Right renal cortex interstitium (tissue), 3 donors: ENCODE data around the gene CSRNP3. TPM values are rescaled to one million over a fixed set of nuclear protein-coding genes. Genes with fewer than 3 reads are reported as not detected.

Experiments
- DNase-seq, 3 donors: peaks; one replicate each; pipeline ENCODE4 v3.0.0-alpha.2; 2013; ENCODE audit warnings: low read depth in 3 of 3, low spot score in 2 of 3
- polyA plus RNA-seq, 3 donors: library from polyadenylated mRNA; unstranded; fragments of 120-200 nt; gene quantifications; one replicate each; pipeline ENCODE4 v1.2.1, GENCODE V29; 2013; ENCODE audit not compliant: insufficient read length in 3 of 3

CSRNP3 gene
- polyA plus RNA-seq, 3 donors = 9.7 to 11.8 (median 11.0) TPM

DNA sequence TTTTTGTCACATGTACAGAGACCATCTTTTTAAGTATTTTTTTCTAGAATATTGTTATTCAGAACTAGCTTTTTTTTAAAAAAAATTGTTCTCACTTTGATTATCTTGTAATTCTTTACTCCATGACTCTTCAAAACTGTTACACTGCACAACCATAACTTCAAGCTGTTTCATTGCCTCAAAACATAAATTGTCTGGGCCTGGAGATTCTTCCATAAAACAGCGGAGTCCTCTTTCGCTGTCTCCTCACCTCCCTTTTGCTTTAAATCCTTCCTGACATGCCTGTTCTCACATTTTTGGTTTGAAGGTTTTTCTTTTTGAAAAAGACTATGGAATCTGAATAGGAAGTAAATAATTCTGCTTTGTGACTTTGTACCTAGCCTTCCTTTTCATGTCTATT, 197.9 kb downstream of the CSRNP3 start:
- DNase-seq = no peak

DNA sequence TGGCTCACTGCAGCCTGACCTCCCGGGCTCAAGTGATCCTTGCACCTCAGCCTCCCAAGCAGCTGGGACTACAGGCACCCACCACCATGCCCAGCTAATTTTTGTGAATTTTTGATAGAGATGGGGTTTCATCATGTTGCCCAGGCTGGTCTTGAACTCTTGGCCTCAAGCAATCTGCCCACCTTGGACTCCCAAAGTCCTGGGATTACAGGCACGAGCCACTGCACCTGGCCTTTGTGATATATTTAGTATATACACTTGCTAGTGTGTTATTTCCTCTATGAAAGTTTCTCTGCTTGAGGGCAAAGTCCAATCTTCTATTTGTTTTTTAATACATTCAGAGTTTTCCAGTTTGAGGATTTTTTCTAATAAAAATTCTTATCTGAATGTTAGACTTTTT, 205.3 kb downstream of the CSRNP3 start:
- no peak for DNase-seq

DNA sequence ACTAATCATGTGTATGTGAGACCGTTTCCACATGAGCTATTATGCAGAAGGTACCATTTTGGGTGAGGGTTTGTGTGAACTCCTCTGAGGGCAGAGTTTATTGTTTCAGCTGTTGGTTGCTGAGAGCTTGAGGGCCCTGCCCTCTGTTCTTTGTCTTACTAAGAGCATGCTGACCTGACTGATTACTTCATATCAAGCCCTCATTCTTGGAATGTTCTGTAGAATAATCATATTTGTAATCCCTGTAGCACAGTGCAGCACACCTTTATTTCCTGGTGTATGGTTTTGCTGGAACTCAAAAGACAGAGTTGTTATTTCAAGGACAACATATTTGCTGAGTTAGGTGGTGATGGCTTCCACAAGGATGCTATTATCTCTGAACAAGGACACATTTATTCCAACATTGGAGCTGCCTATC, 206.1 kb downstream of the CSRNP3 start:
- no peak for DNase-seq

DNA sequence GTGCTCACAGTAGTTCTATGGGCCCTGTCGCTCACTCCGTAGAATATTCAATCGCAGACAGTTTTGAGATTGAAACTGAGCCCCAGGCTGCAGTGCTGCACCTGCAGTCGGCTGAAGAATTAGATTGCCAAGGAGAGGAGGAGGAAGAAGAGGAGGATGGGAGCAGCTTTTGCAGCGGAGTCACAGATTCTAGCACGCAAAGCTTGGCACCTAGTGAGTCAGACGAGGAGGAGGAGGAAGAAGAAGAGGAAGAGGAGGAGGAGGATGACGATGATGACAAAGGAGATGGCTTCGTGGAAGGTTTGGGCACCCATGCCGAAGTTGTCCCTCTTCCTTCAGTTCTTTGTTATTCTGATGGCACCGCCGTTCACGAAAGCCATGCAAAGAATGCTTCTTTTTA, 209.4 kb downstream of the CSRNP3 start:
- no peak for DNase-seq

DNA sequence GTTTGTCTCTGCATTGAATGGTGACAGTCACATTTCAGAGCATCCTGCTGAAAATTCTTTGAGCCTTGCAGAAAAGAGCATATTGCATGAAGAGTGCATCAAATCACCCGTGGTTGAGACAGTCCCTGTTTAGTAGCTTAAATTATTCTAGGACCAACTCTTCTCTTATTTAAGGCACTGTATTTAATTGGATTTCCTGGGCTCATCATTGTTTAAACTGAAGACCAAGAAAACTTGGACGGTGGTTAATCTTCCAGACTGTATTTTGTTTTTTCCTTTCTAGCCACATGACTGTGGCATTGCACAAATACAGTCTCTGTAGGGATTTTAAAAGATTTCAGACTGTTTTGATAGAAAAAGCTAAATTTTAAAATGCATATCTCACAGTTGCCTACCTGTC, 210.1 kb downstream of the CSRNP3 start:
- DNase-seq = no peak

DNA sequence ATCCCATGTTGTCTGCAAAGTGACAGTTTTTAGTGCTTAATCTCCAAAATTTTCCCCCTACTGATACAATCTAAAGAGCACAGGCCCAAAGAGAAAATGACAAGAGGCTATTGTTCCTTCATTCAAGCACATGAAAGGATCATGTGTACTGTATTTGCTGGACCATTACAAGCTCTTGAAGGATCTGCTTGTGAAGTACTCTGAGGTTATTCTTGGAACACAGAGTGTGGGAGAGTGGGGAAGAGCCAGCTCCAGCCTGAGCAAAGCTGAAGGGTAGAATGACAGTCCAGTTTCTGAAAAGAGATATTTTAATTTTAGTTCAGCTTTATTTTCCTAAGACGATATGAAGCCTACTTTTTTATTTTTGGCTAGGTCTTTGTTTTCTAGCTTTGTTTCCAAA, 212.3 kb downstream of the CSRNP3 start:
- no peak for DNase-seq

DNA sequence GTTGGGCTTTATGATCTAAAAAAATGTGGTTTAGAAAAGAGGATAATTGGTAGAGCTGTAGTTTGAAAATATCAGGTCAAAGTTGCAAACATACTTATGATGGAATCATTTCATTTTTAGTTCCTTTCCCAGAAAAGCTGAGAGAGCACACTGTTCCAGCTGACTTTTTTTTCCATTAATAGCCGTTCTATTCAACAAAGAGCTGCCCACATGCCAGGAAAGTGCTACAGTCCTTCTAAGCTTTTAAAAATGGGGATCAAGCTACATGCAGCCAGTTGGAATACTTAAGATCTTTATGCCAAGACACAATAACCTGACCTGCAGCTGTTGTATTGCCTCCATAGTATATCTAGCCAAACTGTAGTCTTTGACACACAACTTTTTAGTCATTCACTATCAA, 213.0 kb downstream of the CSRNP3 start:
- DNase-seq = no peak

DNA sequence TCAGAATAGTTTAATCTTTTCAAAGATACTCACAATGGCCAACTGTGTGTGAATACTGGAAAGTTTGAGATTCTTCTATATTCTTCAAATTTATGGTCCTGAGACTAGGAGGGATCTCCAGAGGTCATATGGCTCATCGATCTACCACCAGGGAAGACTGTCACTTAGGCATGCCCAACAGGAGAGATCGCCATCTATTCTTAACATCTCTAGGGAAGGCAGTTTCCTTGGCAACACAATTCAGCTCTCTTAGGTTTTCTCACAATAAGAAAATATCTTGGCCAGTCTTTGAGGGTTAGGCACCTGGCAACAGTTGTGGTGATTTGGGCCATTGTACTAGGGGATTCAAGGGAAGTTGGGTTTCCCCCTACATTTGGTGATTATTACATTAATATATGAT, 217.3 kb downstream of the CSRNP3 start:
- no peak for DNase-seq

DNA sequence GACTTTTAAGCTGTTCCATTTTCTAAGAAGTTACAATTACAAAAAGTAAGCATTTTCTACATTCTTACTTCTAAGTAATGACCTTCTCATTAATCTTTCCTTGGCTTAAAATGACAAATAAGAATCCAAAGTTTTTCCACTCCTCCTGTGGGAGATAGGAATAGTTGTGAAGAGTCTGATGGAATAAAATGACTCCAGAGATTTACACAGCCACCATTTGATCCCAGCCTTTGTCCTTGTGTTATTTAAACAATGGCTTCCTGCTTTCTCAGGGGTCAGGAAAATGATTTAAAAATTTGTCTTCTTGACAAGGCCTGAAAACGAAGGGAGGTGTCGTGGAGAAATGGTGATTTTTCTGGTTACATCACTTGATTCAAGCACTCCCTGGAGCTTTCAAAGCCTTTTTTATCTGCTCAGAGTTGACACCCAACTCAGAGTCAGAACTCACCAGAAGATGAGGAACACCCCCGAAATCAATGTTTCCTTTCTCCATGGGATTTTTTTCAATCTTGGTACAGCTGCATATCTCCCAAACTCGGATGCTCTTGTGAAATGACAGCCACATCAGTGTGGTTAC, 218.0 kb downstream of the CSRNP3 start:
- DNase-seq = no peak

DNA sequence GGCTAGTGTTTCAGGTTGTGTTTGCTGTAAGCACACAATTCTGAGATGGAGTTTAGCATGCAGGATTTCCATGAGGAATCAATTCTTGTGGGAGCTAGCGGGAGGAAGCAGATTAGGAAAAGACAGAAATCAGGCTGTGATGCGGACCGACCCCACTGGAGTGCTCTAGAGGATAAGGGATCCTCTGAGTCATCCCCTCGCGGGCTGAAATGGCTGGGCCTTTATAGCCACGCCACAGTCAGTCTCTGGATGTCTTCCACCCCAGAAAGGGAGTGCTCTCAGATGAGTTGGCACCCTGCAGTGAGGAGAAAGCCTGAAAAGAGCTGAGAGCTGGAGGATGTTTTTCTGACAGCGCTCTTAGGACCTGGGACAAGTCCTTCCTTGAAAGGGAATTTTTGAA, 222.1 kb downstream of the CSRNP3 start:
- no peak for DNase-seq

DNA sequence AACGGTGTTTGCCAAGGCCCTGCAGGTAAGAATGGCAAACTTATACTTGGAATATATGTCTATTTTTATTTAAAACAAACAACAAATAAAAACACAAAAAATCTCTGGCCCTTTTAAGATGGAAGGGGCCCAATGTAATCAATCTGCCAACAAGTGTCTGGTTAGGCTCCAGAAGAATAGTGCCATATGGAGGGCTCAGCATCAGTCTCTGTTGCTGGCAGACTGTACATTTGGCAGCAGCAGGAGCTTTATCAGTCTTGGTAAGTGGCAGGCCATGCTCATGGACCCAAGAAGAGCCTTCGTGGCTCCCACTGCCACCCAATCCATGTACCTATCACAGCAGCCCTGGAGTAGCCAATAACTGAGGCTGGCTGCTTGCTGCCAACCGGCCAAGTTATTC, 223.4 kb downstream of the CSRNP3 start:
- DNase-seq = no peak

DNA sequence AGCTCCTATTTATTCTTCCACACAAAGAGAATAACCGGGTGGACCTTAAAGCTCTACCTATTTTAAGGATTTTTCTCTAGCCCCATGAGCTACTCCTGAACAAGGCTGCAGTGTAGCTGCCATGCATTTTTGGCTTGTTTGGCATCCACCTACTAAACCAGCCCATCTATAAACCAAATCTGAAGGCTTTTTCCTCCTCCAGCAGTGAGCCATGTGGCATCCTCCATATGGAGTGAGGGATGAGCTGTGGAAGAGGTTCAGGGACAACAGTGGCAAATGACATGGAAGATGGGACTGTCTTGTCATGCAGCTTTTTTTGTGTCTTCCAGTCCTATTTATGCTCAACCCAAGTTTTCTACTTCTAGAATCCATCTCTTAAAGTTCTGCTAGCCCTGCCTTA, 224.3 kb downstream of the CSRNP3 start:
- DNase-seq = no peak

DNA sequence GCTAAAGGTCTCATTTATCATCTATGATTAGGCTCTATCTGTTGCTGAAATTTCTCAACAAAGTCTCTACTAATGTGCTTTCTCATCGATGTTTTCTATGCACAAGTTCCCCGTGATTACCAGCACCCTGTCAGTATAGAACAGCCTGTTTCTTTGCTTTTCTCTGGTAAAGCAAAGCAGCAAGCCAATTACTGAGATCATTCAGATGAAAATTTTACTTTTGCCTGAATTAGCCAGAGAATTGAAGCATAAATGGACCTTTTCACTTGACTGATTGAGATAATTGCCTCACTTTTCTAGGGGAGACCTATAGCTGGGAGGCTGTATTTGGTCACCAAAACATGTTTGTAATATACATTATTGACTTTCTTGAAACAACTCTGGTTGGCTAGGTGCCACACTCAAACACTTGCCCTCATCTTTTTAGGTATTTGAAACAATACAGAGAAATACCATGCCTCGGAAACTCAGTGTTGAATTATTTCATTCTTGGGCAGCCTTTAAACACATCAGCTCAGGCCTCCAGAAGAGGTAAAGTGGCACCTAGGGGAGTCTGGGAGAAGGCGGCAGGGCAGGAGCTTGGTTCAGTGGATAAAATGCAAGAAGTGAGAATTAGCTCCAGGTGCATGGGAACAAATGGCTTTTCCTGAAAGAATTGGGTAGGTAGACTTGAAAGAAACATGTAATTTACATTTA, 228.4 kb downstream of the CSRNP3 start:
- DNase-seq = no peak

DNA sequence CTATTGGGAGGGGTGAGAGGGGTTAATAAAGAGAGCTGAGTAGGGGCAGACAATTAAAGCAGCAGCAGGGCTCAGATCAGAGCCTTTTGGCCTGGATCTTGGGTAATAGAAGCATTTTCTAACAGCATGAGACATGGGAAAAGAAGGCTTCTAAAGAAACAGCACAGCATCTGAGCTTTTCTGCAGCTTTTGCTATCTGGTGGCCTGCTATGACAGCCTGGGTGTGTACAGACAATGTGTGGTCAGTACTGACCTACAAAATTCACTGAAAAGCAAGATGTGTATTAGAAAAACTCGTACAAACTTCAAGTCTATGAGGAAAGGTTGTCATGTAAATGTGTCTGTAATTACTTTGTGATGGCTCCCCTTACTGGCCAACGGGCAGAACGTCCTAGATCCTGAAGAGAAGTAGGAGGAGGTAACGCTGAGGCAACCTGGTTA, 229.0 kb downstream of the CSRNP3 start:
- DNase-seq = peak; percentile 27 to 36 (median 32)

DNA sequence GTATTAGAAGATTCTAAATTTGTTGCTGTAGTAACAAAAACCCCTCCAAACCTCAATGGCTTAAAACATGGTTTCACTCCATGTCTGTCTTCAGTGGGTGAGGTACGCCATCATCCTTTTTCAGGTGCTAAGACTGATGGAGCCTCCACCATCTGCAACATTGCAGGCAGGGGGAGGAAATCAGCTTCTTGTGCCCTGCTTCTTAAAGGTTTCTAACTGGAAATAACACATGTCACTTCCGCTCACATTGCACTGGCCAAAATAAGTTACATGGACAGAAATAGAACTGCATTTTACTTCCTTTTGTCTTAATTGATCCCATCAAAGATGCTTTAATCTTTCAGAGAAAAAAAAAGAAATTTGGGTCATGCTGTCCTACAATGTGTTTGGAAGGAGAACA, 230.4 kb downstream of the CSRNP3 start:
- no peak for DNase-seq

DNA sequence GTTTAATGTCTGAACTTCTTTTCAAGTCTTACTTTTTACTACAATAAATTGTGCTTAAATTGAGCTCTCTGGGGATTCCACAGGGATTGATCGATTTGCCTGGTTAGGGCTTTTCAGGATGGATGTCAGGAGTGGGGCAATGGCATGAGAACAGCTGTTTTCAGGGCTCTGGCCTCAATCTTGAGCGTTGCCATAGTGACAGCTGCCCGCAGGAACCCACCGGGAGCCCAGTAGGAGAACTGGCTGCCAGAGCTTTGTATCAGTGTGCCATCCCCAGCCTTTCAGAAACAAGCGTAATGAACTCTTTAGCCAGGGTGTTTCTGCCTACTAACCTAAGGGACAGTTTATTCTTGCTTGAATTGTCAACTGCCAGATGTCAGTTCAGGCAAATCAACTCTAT, 231.0 kb downstream of the CSRNP3 start:
- no peak for DNase-seq

DNA sequence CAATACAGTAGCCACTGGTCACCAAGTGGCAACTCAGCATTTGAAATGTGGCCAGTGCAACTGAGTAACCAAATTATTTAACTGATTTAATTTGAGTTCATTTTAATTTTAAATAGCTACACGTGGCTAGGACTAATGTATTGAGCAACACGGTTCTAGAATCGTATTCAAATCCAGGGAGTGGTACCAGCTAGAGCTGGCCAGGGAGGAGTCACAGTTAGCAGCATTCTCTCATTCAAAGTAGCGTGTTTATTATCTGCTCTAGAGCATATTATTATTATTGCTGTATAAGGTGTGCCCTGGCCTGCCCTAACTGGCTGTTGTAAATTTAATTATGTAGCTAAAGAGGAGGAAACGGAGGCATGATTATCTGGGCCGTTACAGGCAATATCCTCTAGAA, 231.6 kb downstream of the CSRNP3 start:
- no peak for DNase-seq

DNA sequence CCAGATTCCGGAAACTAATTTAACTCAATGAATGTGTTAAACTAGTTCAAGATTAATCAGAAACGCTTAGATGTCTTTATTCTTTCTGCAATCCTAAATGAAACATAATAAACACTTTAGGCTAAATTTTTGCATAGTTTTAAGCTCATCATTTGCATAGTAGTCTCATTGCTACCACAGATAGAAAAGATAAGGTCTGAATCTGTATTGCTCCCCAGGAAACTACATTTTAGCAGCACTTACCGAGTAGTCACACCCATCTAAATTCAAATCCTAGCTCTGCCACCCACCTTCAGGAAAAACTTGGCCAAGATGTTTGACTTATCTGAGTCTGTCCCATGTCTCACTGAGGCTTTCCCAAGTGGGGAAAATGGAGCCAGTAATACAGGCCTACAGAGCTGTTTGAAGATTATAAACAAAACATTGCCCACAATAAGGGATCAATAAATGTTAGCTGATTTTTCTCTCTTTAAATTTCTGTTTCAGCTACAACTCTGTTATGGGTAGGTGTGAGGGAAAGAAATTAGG, 237.5 kb downstream of the CSRNP3 start:
- no peak for DNase-seq

DNA sequence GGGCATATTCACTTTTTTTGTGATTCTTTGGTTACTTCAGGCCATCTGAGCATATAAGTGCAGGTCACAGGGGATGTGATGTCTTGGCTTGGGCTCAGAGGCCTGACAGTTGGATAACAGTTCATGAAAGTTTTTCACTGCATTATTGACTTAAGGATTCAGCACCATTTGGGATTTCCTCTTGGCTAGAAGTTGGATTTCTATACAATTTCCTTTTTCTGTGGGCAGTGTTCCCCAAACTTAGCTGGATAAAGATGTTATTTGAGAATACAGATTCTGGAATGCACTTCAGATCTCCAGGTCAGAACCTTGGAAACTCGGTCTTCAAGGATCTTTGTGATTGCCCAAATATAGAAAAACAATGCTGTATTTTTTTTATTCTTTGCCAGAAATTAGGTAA, 246.6 kb downstream of the CSRNP3 start:
- no peak for DNase-seq

DNA sequence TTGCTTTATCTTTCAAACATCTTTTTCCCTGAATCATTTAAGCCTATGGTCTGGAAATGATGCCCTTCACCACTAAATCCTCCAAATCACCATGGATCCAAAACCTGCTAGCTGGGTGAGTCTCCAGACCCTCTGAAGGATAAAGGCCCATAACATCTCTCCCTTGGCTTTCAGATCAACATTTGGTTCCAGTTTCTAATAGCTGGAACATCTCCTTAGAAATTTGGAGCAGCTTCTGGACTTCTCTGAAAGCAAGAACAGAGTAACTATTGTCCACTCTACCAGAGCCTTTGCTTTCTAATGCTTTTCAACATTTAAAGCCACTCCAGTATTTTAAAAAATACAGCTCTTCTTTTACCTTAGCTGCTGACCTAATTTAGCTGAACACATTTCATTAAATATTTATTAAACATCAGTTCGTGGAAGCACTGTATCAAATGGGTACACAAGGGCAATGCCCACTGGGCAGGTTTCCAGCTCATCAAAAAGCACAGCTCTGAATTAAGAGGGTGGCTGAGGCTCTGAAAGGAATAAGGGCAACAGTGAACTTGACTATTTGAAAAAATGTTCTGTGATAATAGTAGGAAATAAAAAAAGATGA, 249.2 kb downstream of the CSRNP3 start:
- no peak for DNase-seq

DNA sequence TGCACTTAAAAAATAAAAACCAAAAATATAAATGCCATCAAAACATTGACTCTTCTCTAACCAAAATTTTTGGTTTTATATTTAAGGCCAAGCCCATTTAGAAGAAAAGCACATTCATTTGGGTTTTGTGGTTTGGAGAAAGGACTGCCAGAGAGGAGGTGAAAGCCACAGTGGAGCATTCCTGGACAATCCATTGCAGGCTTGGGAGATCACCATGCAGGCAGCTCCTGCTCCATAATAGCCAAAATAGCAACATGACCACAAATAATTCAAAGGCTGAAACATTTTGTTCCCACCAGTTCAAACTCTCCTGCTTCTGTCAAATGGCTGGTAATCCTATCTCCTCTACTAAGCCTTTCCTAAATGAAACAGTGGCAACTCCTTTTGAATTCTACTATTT, 251.0 kb downstream of the CSRNP3 start:
- DNase-seq = no peak

DNA sequence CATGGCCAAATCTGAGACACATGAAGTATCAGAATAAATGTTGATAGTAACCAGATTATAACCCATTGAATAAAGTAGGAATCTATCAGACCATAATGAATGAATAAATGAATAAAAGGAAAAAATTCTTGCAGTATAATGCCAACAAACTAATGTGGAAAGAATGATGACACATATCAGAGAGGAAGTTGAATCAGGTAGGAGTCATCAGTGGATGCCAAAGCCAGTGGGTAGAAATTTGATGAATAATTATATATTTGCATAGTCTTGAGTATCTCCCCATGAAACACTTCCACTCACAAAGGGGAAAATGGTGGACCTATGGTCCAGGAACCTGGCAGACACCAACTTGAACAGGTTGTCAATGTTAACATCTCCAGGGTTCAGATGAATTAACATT, 255.9 kb downstream of the CSRNP3 start:
- no peak for DNase-seq
